RWPE2 (cell line): ENCODE results near the gene ACOT11.

Experiments
- ATAC-seq: fragments of 200-7000 bp; cut with Tn5 transposase; 3 replicates; pipeline ENCODE4 v1.9.1; 2021; ENCODE audit warnings: low read depth
- DNase-seq: peaks from one replicate; pipeline ENCODE4 v3.0.0-alpha.2; 2020; ENCODE audit warnings: low spot score
- H3K27ac ChIP-seq: fragments of 450-650 bp; 2 replicates; pipeline ENCODE4 v1.5.1; 2017; ENCODE audit warnings: mild to moderate bottlenecking; ENCODE audit not compliant: poor library complexity, severe bottlenecking
- H3K27me3 ChIP-seq: fragments of 250-450 bp; sonication (Bioruptor Pico); 2 replicates; pipeline ENCODE4 v1.5.1; 2021; ENCODE audit warnings: mild to moderate bottlenecking, moderate library complexity; ENCODE audit not compliant: insufficient read depth, poor library complexity, severe bottlenecking
- H3K36me3 ChIP-seq: fragments of 250-450 bp; sonication (Bioruptor Pico); 2 replicates; pipeline ENCODE4 v1.5.1; 2020; ENCODE audit warnings: low read depth, mild to moderate bottlenecking, moderate library complexity
- H3K4me1 ChIP-seq: fragments of 250-450 bp; sonication (Bioruptor Pico); 2 replicates; pipeline ENCODE4 v1.5.1; 2021; ENCODE audit warnings: mild to moderate bottlenecking, moderate library complexity; ENCODE audit not compliant: insufficient read depth, poor library complexity, severe bottlenecking
- H3K4me3 ChIP-seq: fragments of 250-450 bp; sonication (Bioruptor Pico); 2 replicates; pipeline ENCODE4 v1.5.1; 2021; ENCODE audit warnings: mild to moderate bottlenecking, moderate library complexity; ENCODE audit not compliant: severe bottlenecking
- H3K9me3 ChIP-seq: fragments of 250-450 bp; sonication (Bioruptor Pico); 2 replicates; pipeline ENCODE4 v1.5.1; 2021; ENCODE audit warnings: mild to moderate bottlenecking, moderate library complexity; ENCODE audit not compliant: severe bottlenecking
- TF ChIP-seq, protein P1 (sequence below): fragments of 450-650 bp; IDR thresholded peaks from one replicate; pipeline ENCODE4 v1.5.1; 2017; ENCODE audit warnings: mild to moderate bottlenecking, moderate library complexity; ENCODE audit not compliant: poor library complexity, severe bottlenecking

The ACOT11 gene

DNA sequence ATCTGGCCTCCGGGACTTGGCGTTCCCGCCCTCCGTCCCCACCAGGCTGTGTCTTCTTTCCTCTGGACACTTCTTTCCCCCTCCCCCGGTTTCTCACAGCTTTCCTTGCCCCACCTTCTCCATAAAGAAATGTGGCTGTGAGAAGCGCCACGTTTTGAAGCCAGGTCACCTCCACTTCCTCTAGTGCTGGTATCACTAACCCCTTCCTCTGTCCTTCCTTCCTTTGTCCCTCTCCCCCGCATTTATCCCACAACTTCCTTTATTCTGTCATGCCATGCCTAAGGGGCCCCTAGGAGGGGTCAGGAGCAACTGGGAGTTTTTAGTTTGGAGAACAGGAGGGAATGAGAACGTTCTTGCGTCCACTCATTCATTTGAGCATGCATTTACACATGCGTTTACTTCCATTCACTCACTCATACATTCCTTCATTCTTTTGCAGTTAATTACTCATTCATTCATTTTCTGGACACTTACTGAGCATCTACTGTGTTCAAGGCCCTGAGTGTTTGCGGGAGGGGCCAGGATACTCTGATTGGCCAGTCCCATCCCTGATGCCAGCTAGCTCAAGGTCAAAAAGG lies 5.0 kb upstream of the ACOT11 start:
- no peaks in the 10 kb centered on the region for H3K27me3 ChIP-seq
- no peaks in the 10 kb centered on the region for H3K9me3 ChIP-seq
- DNase-seq, result no peak
- peak overlapping the region; percentile 94 for H3K27ac ChIP-seq
- TF ChIP-seq, protein P1, sequence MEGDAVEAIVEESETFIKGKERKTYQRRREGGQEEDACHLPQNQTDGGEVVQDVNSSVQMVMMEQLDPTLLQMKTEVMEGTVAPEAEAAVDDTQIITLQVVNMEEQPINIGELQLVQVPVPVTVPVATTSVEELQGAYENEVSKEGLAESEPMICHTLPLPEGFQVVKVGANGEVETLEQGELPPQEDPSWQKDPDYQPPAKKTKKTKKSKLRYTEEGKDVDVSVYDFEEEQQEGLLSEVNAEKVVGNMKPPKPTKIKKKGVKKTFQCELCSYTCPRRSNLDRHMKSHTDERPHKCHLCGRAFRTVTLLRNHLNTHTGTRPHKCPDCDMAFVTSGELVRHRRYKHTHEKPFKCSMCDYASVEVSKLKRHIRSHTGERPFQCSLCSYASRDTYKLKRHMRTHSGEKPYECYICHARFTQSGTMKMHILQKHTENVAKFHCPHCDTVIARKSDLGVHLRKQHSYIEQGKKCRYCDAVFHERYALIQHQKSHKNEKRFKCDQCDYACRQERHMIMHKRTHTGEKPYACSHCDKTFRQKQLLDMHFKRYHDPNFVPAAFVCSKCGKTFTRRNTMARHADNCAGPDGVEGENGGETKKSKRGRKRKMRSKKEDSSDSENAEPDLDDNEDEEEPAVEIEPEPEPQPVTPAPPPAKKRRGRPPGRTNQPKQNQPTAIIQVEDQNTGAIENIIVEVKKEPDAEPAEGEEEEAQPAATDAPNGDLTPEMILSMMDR, result no peak
- peak overlapping the region; percentile 29 for H3K4me3 ChIP-seq
- H3K36me3 ChIP-seq, result no peaks in the 10 kb centered on the region
- ATAC-seq, result no peak; the same call in 2 of the 3 replicates
- peaks cover 13% of the 10 kb centered on the region for H3K4me1 ChIP-seq

DNA sequence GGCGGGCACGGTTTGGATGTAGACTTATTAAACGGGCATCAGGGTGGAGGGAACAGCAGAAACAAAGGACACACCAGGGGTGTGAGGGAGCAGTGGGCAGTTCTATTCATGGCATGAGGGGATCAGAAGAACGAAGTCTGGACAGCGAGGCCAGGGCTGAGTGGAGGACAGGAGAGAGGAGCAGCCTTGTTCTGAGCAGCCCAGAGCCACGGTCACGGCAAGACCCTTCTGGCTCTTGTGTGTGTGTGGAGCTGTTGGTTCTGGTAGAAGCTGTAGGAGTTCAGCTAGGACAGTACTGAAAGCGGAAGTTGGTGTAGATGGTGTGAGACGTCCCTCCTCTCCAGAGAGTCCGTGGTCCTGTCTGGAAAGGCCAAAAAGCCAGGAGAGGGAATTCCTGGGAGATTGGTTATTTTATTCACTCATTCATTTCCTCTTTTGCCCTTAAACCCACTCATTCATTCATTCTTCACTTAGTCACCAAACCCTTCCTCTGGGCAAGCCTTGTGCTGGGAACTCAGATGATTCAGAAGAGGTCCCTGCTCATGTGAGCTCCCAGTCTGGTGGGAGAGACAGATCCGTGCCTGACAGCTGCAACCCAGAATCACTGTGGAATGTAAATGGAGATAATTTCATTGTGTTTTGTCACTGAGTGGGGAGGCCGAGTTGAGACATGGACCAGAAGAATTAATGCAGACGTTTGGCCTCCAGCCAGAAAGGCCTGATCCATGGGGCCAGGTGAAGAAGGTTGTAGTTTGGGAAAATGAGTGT lies 4.1 kb upstream of the ACOT11 start:
- DNase-seq, result no peak
- H3K4me3 ChIP-seq, result no peak overlapping the region
- no peaks in the 10 kb centered on the region for H3K36me3 ChIP-seq
- no peaks in the 10 kb centered on the region for H3K9me3 ChIP-seq
- peaks cover 13% of the 10 kb centered on the region for H3K4me1 ChIP-seq
- no peak for ATAC-seq
- H3K27me3 ChIP-seq, result no peaks in the 10 kb centered on the region
- peak overlapping the region; percentile 94 for H3K27ac ChIP-seq
- TF ChIP-seq, protein P1, result no peak

DNA sequence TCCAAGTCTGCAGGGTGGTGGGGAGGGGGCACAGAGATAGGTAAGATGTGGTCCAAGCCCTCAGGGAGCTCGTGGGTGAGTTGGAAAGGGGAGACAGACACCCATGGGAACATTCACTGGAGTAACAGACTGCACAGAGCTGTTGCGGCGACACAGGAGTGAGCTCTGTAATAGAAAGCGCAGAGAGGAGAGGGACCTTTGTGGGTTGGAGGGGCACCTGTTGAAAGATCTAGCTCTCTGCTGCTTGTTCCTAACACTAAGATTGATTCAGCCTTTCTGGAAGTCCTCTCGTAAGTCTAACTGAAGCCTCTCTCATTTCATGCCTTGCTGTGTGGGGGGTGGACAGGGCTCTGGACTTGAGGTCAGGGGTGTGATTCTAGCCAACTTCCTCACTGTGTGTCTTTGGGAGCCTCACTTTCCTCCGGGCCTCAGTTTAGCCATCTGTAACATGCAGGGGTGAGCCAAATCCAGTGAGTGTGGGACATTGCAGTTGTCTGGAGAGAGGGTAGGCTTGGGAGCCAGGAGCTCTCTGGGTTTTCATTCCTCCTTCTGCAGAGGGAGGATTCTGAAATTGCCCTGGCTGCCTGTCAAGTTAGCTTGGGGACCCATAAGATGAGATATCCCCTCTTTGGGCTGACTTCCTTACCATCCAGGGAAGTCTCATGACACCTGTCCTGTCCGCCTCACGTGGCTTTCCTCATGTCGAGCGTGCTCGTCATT lies 2.0 kb upstream of the ACOT11 start:
- Histone ChIP-seq H3K27me3 (no peaks in the 10 kb centered on the region), H3K4me1 (peaks cover 13% of the 10 kb centered on the region), H3K9me3 (no peaks in the 10 kb centered on the region), H3K27ac (no peak overlapping the region), H3K4me3 (no peak overlapping the region), H3K36me3 (no peaks in the 10 kb centered on the region)
- TF ChIP-seq, protein P1, result no peak
- DNase-seq, result no peak
- ATAC-seq, result no peak

DNA sequence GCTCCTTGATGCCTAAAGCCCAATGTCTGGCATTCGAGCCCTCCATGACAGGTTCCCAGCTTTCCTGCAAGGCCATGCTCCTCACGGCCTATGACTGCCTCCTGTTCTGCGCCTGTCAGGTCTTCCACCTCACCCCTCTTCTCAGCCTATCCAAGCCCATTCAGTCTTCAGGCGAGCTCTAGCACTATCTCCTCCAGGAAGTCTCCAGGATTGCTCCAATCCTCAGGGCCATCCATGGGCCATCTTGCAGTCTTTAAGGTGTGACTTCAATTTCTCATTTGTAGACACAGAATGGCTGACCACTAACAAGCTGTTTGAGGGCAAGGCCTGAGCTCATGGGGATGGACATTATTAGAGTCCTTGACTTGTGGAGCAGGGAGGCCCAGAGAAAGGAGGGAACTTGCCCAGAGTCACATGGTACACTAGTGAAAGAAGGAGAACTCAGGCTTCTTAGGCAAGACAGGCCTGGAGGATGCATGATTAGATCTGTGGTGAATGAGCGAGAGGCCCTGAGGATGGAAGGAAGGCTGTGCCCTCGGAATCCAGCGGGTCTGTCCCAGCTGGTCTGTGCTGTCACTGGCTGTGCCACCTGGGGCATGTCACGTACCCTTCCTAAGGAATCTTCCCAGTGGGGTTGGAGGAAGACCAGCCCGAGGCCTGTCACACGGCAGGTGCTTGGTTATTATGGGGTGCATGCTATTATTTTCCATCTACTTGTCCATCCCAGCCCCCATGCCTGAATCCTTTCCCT lies 1.2 kb upstream of the ACOT11 start:
- no peak for DNase-seq
- no peak overlapping the region for H3K27ac ChIP-seq
- TF ChIP-seq, protein P1, result no peak
- H3K9me3 ChIP-seq, result no peaks in the 10 kb centered on the region
- ATAC-seq, result no peak
- H3K36me3 ChIP-seq, result no peaks in the 10 kb centered on the region
- H3K4me1 ChIP-seq, result peaks cover 13% of the 10 kb centered on the region
- no peak overlapping the region for H3K4me3 ChIP-seq
- H3K27me3 ChIP-seq, result no peaks in the 10 kb centered on the region
